Right lobe of liver (tissue), 6 donors: ENCODE results near the gene SRSF8. TPM values are rescaled to one million over a fixed set of nuclear protein-coding genes. Genes with fewer than 3 reads are reported as not detected.

Source experiments
- ATAC-seq, 4 donors: fragments of 200-7000 bp; cut with Tn5 transposase; one replicate each; pipeline ENCODE4 v1.9.1; 2020; ENCODE audit warnings: mild to moderate bottlenecking in 4 of 4, moderate library complexity in 4 of 4
- DNase-seq, 3 donors: peaks; one replicate each; pipeline ENCODE4 v3.0.0-alpha.2; 2020
- H3K27ac ChIP-seq, 3 donors: fragments of 200-600 bp; one replicate each; pipeline ENCODE4 v1.8.0; 2022
- H3K27me3 ChIP-seq, 2 donors: fragments of 200-600 bp; one replicate each; pipeline ENCODE4 v1.8.0; 2022
- H3K36me3 ChIP-seq, 4 donors: fragments of 200-600 bp; sonication (generic) in 1 of 4; one replicate each; pipeline versions ENCODE4 v1.5.1 to v1.8.0; 2017 to 2022; ENCODE audit warnings: control low read depth in 1 of 4
- H3K4me1 ChIP-seq, 4 donors: fragments of 200-600 bp; sonication (generic) in 1 of 4; one replicate each; pipeline versions ENCODE4 v1.5.1 to v1.8.0; 2017 to 2022; ENCODE audit warnings: control low read depth in 1 of 4
- H3K4me3 ChIP-seq, 3 donors: fragments of 200-600 bp; one replicate each; pipeline ENCODE4 v1.8.0; 2022
- H3K9me3 ChIP-seq, 4 donors: fragments of 200-600 bp; sonication (generic) in 1 of 4; one replicate each; pipeline versions ENCODE4 v1.5.1 to v1.8.0; 2017 to 2022; ENCODE audit warnings: control low read depth in 1 of 4
- POLR2A ChIP-seq: fragments of 450-650 bp; IDR thresholded peaks from one replicate; pipeline ENCODE4 v1.6.1; 2017; ENCODE audit warnings: antibody characterized with exemption, mild to moderate bottlenecking
- WGBS: methylation state at CpG from one replicate; pipeline ENCODE4 v1.1.6; 2018; ENCODE audit warnings: low coverage, low lambda C conversion rate; ENCODE audit not compliant: insufficient coverage; ENCODE audit errors: missing lambda C conversion rate; 5-methylcytosine and 5-hydroxymethylcytosine counted together
- intact Hi-C, 2 donors: fragments of 100-400 bp; cut with DNase I; formaldehyde crosslinking; loops; one replicate each; pipeline versions ENCODE4 v1.11.2 to v1.14.1; 2022
- total RNA-seq, 6 experiments: library from RNA; depleted of rRNA in 2 of 6; stranded (reverse); fragments of >200 nt in 2 of 6; fragmentation: NEBNext Ultra II Directional in 3 of 6; extraction: Animal tissue kit (Norgen Biotek cat#: 25700) in 3 of 6; gene quantifications; one replicate each; pipeline versions ENCODE4 v1.1.0 to v1.2.4, GENCODE V29; 2016 to 2023
- TF ChIP-seq, protein P1 (sequence below), 4 donors: fragments of 200-600 bp in 3 of 4; fragments of 450-650 bp in 1 of 4; IDR thresholded peaks; one replicate each; pipeline versions ENCODE4 v1.5.1 to v1.8.0; 2016 to 2022; ENCODE audit warnings: antibody characterized with exemption in 4 of 4, mild to moderate bottlenecking in 2 of 4
- donor health status: DM: no; HTN: yes; CAD: no.
- donor health status: DM: no; HTN: no; CAD: no.
- donor health status: DM: no; HTN: no; CAD: no.
- donor health status: DM: no; HTN: yes; CAD: no.
- donor health status: DM: no; HTN: yes; CAD: no.

The SRSF8 gene
- total RNA-seq, 6 experiments from 2014 or later = 12.5 to 25.1 (median 19.9) TPM

DNA sequence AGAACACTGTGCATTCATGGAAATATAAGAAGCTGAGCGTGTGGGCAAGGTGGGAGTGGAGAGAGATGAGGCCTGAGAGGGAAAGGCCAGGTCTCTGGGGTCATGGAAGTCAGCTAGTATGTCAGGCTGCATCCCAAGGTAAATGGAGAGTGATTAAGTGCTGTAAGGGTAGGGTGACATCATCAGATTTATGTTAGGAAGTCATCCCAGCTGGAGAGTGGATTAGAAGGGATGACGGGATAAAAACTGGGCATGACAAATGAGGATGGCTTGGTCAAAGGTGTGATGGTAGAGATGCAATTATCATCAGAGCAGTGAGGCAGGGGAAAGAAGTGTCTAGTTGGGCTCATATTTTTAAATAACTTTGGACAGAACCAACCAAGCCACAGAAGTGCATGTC, 19.4 kb downstream of the SRSF8 start:
- 100% methylated on average over 1 of the region's 2 CpGs for WGBS
- Histone ChIP-seq H3K27ac (no peak overlapping the region), H3K4me3 (no peak overlapping the region), H3K4me1 (peaks cover 0 to 6% (median 2%) of the 10 kb centered on the region in 4 donors), H3K27me3 (no peaks in the 10 kb centered on the region), H3K36me3 (no peaks in the 10 kb centered on the region), H3K9me3 (no peaks in the 10 kb centered on the region)
- intact Hi-C loops = no loop called here
- ATAC-seq = no peak
- TF ChIP-seq, protein P1, sequence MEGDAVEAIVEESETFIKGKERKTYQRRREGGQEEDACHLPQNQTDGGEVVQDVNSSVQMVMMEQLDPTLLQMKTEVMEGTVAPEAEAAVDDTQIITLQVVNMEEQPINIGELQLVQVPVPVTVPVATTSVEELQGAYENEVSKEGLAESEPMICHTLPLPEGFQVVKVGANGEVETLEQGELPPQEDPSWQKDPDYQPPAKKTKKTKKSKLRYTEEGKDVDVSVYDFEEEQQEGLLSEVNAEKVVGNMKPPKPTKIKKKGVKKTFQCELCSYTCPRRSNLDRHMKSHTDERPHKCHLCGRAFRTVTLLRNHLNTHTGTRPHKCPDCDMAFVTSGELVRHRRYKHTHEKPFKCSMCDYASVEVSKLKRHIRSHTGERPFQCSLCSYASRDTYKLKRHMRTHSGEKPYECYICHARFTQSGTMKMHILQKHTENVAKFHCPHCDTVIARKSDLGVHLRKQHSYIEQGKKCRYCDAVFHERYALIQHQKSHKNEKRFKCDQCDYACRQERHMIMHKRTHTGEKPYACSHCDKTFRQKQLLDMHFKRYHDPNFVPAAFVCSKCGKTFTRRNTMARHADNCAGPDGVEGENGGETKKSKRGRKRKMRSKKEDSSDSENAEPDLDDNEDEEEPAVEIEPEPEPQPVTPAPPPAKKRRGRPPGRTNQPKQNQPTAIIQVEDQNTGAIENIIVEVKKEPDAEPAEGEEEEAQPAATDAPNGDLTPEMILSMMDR (IDR thresholded peaks at IDR 0.05) = no peak
- TF ChIP-seq POLR2A = no peak
- no peak for DNase-seq

DNA sequence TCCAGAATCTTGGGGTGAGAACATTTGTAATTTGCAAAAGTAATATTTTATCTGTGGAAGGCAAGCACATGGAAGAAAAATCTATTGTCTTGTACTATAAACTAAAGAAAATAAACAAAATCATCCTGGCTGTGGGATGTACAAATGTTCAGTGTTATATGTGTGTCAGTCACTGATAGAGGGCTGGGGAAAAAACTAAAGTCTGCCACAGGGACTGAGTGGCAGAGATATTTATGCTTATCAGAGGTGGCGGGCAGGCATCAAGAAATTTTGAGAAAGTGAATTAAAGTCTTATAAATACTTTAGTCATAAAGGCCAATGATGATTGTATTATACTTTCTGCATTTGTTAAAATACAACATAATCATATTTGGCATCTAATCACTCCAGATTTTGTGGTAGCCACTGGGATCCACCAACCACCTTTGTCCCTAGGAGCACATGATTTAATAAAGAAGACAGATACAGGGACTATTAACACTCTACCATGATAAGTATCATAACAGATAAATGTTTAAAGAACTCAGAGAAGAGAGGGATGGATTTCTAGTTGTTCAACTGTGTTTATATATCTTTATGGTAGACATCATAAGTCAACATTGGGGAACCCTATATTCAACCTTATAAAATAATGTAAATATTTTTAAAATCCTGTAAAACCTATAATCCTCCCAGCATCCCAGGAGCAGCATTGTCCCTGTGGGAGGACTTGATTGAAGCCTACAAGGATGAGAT, 20.3 kb downstream of the SRSF8 start:
- intact Hi-C loops = no loop called here
- H3K9me3 ChIP-seq = no peaks in the 10 kb centered on the region

DNA sequence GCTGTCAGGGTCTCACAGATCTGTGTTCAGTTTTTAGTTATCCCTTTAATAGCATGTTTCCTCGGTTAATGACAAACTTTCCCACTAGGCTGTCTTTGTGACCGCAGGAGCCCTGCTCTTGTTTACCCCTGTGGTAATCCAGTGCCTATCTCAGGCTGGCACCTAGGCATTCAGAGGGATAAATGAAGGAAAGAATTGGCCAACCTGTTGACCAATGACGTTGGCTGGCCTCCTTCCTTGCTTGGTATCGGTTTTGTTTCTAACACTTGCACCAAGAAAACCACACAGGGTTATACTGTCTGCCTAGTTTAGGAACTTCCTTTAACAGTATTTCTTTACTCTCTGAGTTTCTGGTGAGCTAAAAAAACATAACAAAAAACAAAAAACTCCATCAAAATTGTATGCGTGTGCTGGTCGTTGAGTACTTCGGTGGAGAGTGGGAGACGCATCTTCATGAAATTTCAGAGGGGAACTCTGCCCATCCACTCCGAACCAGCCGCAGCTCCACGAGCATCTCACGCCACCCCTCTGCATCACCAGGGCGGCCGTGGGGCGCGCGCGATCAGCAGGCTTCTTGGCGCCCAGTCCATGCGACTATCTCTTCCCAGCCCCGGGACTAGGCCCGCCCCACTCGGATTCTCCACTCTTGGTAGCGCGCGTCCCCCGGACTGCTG, 22.4 kb downstream of the SRSF8 start:
- TF ChIP-seq, protein P1 (IDR thresholded peaks at IDR 0.05) = no peak
- no peak for TF ChIP-seq POLR2A
- DNase-seq (no peak), ATAC-seq (peak in 3 of 4 donors; percentile 48 to 57 (median 54))
- Histone ChIP-seq H3K27me3 (no peaks in the 10 kb centered on the region), H3K4me1 (peaks cover 0 to 6% (median 2%) of the 10 kb centered on the region in 4 donors), H3K36me3 (no peaks in the 10 kb centered on the region), H3K27ac (peak overlapping the region; percentile 76 to 87 (median 81)), H3K4me3 (peak overlapping the region; percentile 77 to 89 (median 78)), H3K9me3 (no peaks in the 10 kb centered on the region)
- 36% methylated on average over 8 of the region's 27 CpGs for WGBS
- intact Hi-C loops = no loop called here

More for the DNA sequence above, 20.3 kb downstream of the SRSF8 start:
- no peak for ATAC-seq
- H3K4me1 ChIP-seq = peaks cover 0 to 6% (median 2%) of the 10 kb centered on the region in 4 donors
- H3K27ac ChIP-seq = no peak overlapping the region
- H3K4me3 ChIP-seq = no peak overlapping the region
- no peaks in the 10 kb centered on the region for H3K27me3 ChIP-seq
- no peaks in the 10 kb centered on the region for H3K36me3 ChIP-seq
- DNase-seq = no peak
- TF ChIP-seq, protein P1 (IDR thresholded peaks at IDR 0.05) = no peak
- 93% methylated on average over 1 of the region's 1 CpG for WGBS

DNA sequence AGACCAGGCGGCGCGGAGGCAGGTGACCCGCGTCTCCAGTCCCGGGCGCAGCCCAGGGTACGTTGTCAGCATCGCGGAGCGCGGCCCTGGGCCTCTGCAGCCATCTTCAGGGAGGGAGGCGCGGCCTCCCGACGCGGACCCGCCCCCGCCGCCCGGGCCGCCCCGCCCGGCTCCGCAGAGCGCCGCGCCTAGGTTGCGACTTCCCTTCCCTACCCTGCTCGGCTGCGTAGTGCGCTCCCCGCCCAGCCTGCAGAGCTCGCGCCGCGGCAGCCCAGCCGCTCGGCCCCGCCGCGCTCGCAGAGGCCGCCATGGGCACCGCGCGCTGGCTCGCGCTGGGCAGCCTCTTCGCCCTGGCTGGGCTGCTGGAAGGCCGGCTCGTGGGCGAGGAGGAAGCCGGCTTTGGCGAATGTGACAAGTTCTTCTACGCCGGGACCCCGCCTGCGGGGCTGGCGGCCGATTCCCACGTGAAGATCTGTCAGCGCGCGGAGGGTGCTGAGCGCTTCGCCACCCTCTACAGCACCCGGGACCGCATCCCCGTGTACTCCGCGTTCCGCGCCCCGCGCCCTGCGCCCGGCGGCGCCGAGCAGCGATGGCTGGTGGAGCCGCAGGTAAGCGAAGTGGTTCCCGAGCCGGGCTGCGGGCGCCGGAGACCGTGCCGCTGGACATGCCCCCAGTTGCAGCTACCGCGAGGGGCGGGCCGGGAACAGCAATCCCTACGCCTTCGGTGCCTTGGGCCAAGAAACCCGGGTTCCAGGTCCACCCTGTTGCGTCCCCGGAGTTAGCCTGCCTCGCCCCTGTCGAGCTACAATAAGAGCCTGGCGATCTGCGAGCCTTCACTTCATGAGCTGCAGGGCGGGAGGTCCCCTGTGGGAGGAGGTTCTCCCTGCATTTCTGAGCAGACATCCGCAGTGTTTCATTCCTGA, 23.2 kb downstream of the SRSF8 start, which contains the start of gene ENDOD1:
ENDOD1 (plus strand) TSS at position 227 of the 923 bp plus-strand sequence; CDS start at position 309, 82 bp downstream.
- whole genome bisulfite sequencing = 0% methylated on average over 1 of the region's 106 CpGs
- Histone ChIP-seq H3K9me3 (no peaks in the 10 kb centered on the region), H3K27me3 (no peaks in the 10 kb centered on the region), H3K36me3 (no peaks in the 10 kb centered on the region), H3K4me1 (peaks cover 0 to 6% (median 2%) of the 10 kb centered on the region in 4 donors), H3K27ac (peak within 1 kb of the TSS; percentile 76 to 87 (median 81)), H3K4me3 (peak within 1 kb of the TSS; percentile 77 to 89 (median 78))
- peak; percentile 95 to 98 (median 98) for ATAC-seq
- intact Hi-C loops = no loop called here
- peak; percentile 86 for TF ChIP-seq POLR2A
- TF ChIP-seq, protein P1 (IDR thresholded peaks at IDR 0.05) = peak in 1 of 4 donors; percentile 14
- peak; percentile 86 to 87 (median 87) for DNase-seq
